Endothelial cell (in vitro differentiated cells): ENCODE results near the gene KIF21B. TPM values are rescaled to one million over a fixed set of nuclear protein-coding genes. Genes with fewer than 3 reads are reported as not detected.
"Not testable (repeated sequence)": the region's sequence is repeated elsewhere in the genome, so short reads cannot be mapped to it uniquely, and the experiment has no call there.

Experiments used
- DNase-seq: peaks from one replicate; pipeline ENCODE4 v3.0.0; 2021; ENCODE audit warnings: low spot score
- H3K27ac Mint-ChIP-seq: one replicate; pipeline ENCODE4 v1.8.0; 2021; ENCODE audit warnings: mixed read lengths, inconsistent platforms; ENCODE audit not compliant: unreplicated experiment
- H3K27me3 Mint-ChIP-seq: one replicate; pipeline ENCODE4 v1.8.0; 2021; ENCODE audit warnings: mild to moderate bottlenecking, moderate library complexity, mixed read lengths, inconsistent platforms; ENCODE audit not compliant: unreplicated experiment
- H3K36me3 Mint-ChIP-seq: one replicate; pipeline ENCODE4 v1.8.0; 2021; ENCODE audit warnings: mild to moderate bottlenecking, low read depth, mixed read lengths, inconsistent platforms; ENCODE audit not compliant: unreplicated experiment
- H3K4me1 Mint-ChIP-seq: one replicate; pipeline ENCODE4 v1.8.0; 2021; ENCODE audit warnings: mild to moderate bottlenecking, mixed read lengths, inconsistent platforms; ENCODE audit not compliant: unreplicated experiment
- H3K4me3 Mint-ChIP-seq: one replicate; pipeline ENCODE4 v1.8.0; 2021; ENCODE audit warnings: mild to moderate bottlenecking, mixed read lengths, inconsistent platforms; ENCODE audit not compliant: unreplicated experiment
- H3K9me3 Mint-ChIP-seq: one replicate; pipeline ENCODE4 v1.8.0; 2021; ENCODE audit warnings: mixed read lengths, inconsistent platforms; ENCODE audit not compliant: unreplicated experiment
- CTCF ChIP-seq: fragments of 200-600 bp; sonication (generic); IDR thresholded peaks from one replicate; pipeline ENCODE4 v1.5.0; 2021; ENCODE audit warnings: antibody characterized with exemption; ENCODE audit not compliant: unreplicated experiment
- total RNA-seq: library from RNA; stranded (reverse); fragmentation: NEBNext Ultra II Directional; extraction: Animal tissue kit (Norgen Biotek cat#: 25700); gene quantifications from one replicate; pipeline ENCODE4 v1.2.1, GENCODE V29; 2021; ENCODE audit not compliant: unreplicated experiment

The KIF21B gene
- total RNA-seq, 1 donor from 2014 or later = 8.4 TPM

- peaks cover 2% of the 10 kb centered on the region for H3K27me3 Mint-ChIP-seq
Measured at GRCh38 chr1:200945111-200945510, 78.4 kb downstream of the KIF21B start.

GRCh38 chr1:200938955-200939354 lies 84.6 kb downstream of the KIF21B start:
- Mint-ChIP-seq H3K4me1 (no peaks in the 10 kb centered on the region), H3K4me3 (no peak overlapping the region), H3K27ac (no peak overlapping the region), H3K36me3 (no peaks in the 10 kb centered on the region), H3K27me3 (no peaks in the 10 kb centered on the region), H3K9me3 (no peaks in the 10 kb centered on the region)
- no peak for TF ChIP-seq CTCF
- DNase-seq = no peak

More at GRCh38 chr1:200945111-200945510, 78.4 kb downstream of the KIF21B start:
- Mint-ChIP-seq H3K9me3 (peaks cover 7% of the 10 kb centered on the region), H3K27ac (no peak overlapping the region), H3K4me1 (no peaks in the 10 kb centered on the region), H3K4me3 (no peak overlapping the region), H3K36me3 (peaks cover 11% of the 10 kb centered on the region)
- TF ChIP-seq CTCF = no peak
- no peak for DNase-seq

GRCh38 chr1:200935286-200935962 lies 88.1 kb downstream of the KIF21B start:
- H3K27ac Mint-ChIP-seq, H3K36me3 Mint-ChIP-seq, H3K9me3 Mint-ChIP-seq, DNase-seq, H3K27me3 Mint-ChIP-seq, H3K4me1 Mint-ChIP-seq, H3K4me3 Mint-ChIP-seq: not testable (repeated sequence)

GRCh38 chr1:200934676-200935245 lies 88.8 kb downstream of the KIF21B start:
- DNase-seq = no peak
- no peak for TF ChIP-seq CTCF
- no peaks in the 10 kb centered on the region for H3K4me1 Mint-ChIP-seq
- no peak overlapping the region for H3K4me3 Mint-ChIP-seq
- H3K27ac Mint-ChIP-seq = no peak overlapping the region
- no peaks in the 10 kb centered on the region for H3K27me3 Mint-ChIP-seq
- H3K36me3 Mint-ChIP-seq = no peaks in the 10 kb centered on the region
- no peaks in the 10 kb centered on the region for H3K9me3 Mint-ChIP-seq

- H3K9me3 Mint-ChIP-seq = no peaks in the 10 kb centered on the region
Measured at GRCh38 chr1:200931776-200932175, 91.7 kb downstream of the KIF21B start.

GRCh38 chr1:200930285-200930684 lies 93.2 kb downstream of the KIF21B start:
- H3K36me3 Mint-ChIP-seq, H3K4me3 Mint-ChIP-seq, DNase-seq, H3K27me3 Mint-ChIP-seq, H3K9me3 Mint-ChIP-seq, H3K4me1 Mint-ChIP-seq, H3K27ac Mint-ChIP-seq: not testable (repeated sequence)

More at GRCh38 chr1:200931776-200932175, 91.7 kb downstream of the KIF21B start:
- Mint-ChIP-seq H3K36me3 (no peaks in the 10 kb centered on the region), H3K27me3 (peaks cover 4% of the 10 kb centered on the region), H3K4me1 (no peaks in the 10 kb centered on the region), H3K27ac (no peak overlapping the region), H3K4me3 (no peak overlapping the region)
- DNase-seq = no peak
- no peak for TF ChIP-seq CTCF
